Thyroid gland (tissue), 4 donors: ENCODE results near the gene SSUH2. TPM values are rescaled to one million over a fixed set of nuclear protein-coding genes. Genes with fewer than 3 reads are reported as not detected.
A peak's percentile ranks its signal among the peaks of the same experiment; 100 is the strongest.
"Not testable (repeated sequence)": the region's sequence is repeated elsewhere in the genome, so short reads cannot be mapped to it uniquely, and the experiment has no call there.

ENCODE experiments used
- DNase-seq, 2 donors: peaks; one replicate each; pipeline ENCODE4 v3.0.0-alpha.2; 2019
- H3K27ac ChIP-seq, 3 donors: fragments of 200-600 bp; sonication (generic); 1 replicate in 2 of 3; 2 replicates in 1 of 3; pipeline ENCODE4 v1.5.1; 2016 to 2019; ENCODE audit warnings: mild to moderate bottlenecking in 1 of 3, moderate library complexity in 1 of 3
- H3K27me3 ChIP-seq: fragments of 200-600 bp; sonication (generic); one replicate; pipeline ENCODE4 v1.5.1; 2019
- H3K36me3 ChIP-seq, 2 donors: fragments of 200-600 bp; sonication (generic); one replicate each; pipeline ENCODE4 v1.5.1; 2016 to 2019
- H3K4me1 ChIP-seq, 2 donors: fragments of 200-600 bp; sonication (generic); one replicate each; pipeline ENCODE4 v1.5.1; 2017 to 2019
- H3K4me3 ChIP-seq, 3 donors: fragments of 200-600 bp; sonication (generic); replicated peaks in 1 of 3; 1 replicate in 2 of 3; 2 replicates in 1 of 3; pipeline ENCODE4 v1.5.1; 2016; ENCODE audit warnings: mild to moderate bottlenecking in 1 of 3
- H3K9me3 ChIP-seq: fragments of 200-600 bp; sonication (generic); one replicate; pipeline ENCODE4 v1.5.1; 2017
- CTCF ChIP-seq, 6 experiments: fragments of 200-600 bp in 3 of 6; fragments of 450-650 bp in 3 of 6; sonication (generic) in 3 of 6; IDR thresholded peaks; one replicate each; pipeline ENCODE4 v1.5.1; 2016 to 2019; ENCODE audit warnings: antibody characterized with exemption in 6 of 6, mild to moderate bottlenecking in 2 of 6, inconsistent platforms in 1 of 6, moderate library complexity in 1 of 6
- POLR2A ChIP-seq, 2 donors: fragments of 450-650 bp; IDR thresholded peaks; one replicate each; pipeline ENCODE4 v1.6.1; 2017; ENCODE audit warnings: antibody characterized with exemption in 2 of 2, mild to moderate bottlenecking in 2 of 2, moderate library complexity in 1 of 2
- WGBS, 2 donors: methylation state at CpG; one replicate each; pipeline ENCODE4 v1.1.5; 2017; 5-methylcytosine and 5-hydroxymethylcytosine counted together
- intact Hi-C: fragments of 100-400 bp; cut with DNase I; formaldehyde crosslinking; loops from one replicate; pipeline ENCODE4 v1.15.1; 2023
- total RNA-seq, 4 donors: library from RNA; depleted of rRNA; stranded (reverse); fragments of >200 nt; gene quantifications; one replicate each; pipeline ENCODE4 v1.2.3, GENCODE V29; 2016

SSUH2 gene
- total RNA-seq, 4 donors from 2014 or later = 0.11 to 1.0 (median 0.42) TPM; not detected in 1

- TF ChIP-seq POLR2A (IDR thresholded peaks at IDR 0.05) (no peak), CTCF (IDR thresholded peaks at IDR 0.05) (no peak)
- Histone ChIP-seq H3K9me3 (no peaks in the 10 kb centered on the region), H3K36me3 (no peaks in the 10 kb centered on the region), H3K27ac (no peak overlapping the region), H3K4me3 (no peak overlapping the region), H3K4me1 (no peaks in the 10 kb centered on the region), H3K27me3 (no peaks in the 10 kb centered on the region)
- DNase-seq = no peak
- 92 to 93% methylated on average over 6 of the region's 6 CpGs for WGBS, 2 donors
- intact Hi-C loops = no loop called here
Observed at GRCh38 chr3:8589880-8590556, 54.6 kb downstream of the SSUH2 start.

GRCh38 chr3:8584661-8585060 is 59.9 kb downstream of the SSUH2 start:
- peaks cover 0 to 8% of the 10 kb centered on the region in 2 donors for H3K4me1 ChIP-seq

GRCh38 chr3:8581806-8582445 is 62.7 kb downstream of the SSUH2 start:
- intact Hi-C loops = no loop called here
- Histone ChIP-seq H3K27me3 (no peaks in the 10 kb centered on the region), H3K9me3 (no peaks in the 10 kb centered on the region), H3K27ac (peak overlapping the region in 1 of 3 donors; percentile 17), H3K4me3 (no peak overlapping the region), H3K4me1 (peaks cover 0 to 8% of the 10 kb centered on the region in 2 donors), H3K36me3 (no peaks in the 10 kb centered on the region)
- TF ChIP-seq POLR2A (IDR thresholded peaks at IDR 0.05) = no peak
- TF ChIP-seq CTCF (IDR thresholded peaks at IDR 0.05) = no peak
- DNase-seq = peak; percentile 51 to 55
- WGBS, 2 donors = 38 to 56% methylated on average over 6 of the region's 6 CpGs

More at GRCh38 chr3:8584661-8585060, 59.9 kb downstream of the SSUH2 start:
- no peak for TF ChIP-seq POLR2A (IDR thresholded peaks at IDR 0.05)
- TF ChIP-seq CTCF (IDR thresholded peaks at IDR 0.05) = no peak
- Histone ChIP-seq H3K36me3 (no peaks in the 10 kb centered on the region), H3K27ac (no peak overlapping the region), H3K4me3 (no peak overlapping the region), H3K9me3 (no peaks in the 10 kb centered on the region), H3K27me3 (no peaks in the 10 kb centered on the region)
- WGBS, 2 donors = 98% methylated on average over 2 of the region's 2 CpGs
- intact Hi-C loops = no loop called here
- no peak for DNase-seq

GRCh38 chr3:8581373-8581772 is 63.2 kb downstream of the SSUH2 start:
- peaks cover 0 to 8% of the 10 kb centered on the region in 2 donors for H3K4me1 ChIP-seq
- no peaks in the 10 kb centered on the region for H3K9me3 ChIP-seq
- no peaks in the 10 kb centered on the region for H3K27me3 ChIP-seq
- H3K36me3 ChIP-seq = no peaks in the 10 kb centered on the region
- H3K27ac ChIP-seq = no peak overlapping the region
- no peak for DNase-seq
- 79 to 83% methylated on average over 3 of the region's 3 CpGs for WGBS, 2 donors
- intact Hi-C loops = no loop called here
- TF ChIP-seq POLR2A (IDR thresholded peaks at IDR 0.05) = no peak
- no peak for TF ChIP-seq CTCF (IDR thresholded peaks at IDR 0.05)
- H3K4me3 ChIP-seq = no peak overlapping the region

- H3K27ac ChIP-seq, H3K27me3 ChIP-seq, H3K9me3 ChIP-seq, H3K4me3 ChIP-seq, H3K36me3 ChIP-seq, DNase-seq, intact Hi-C loops, H3K4me1 ChIP-seq: not testable (repeated sequence)
- 69 to 77% methylated on average over 5 of the region's 5 CpGs for WGBS, 2 donors
Observed at GRCh38 chr3:8580434-8580833, 64.2 kb downstream of the SSUH2 start.
